NCI-H1417 (cell line): ENCODE measurements around the gene CERS4.
"Not testable (repeated sequence)": the region's sequence is repeated elsewhere in the genome, so short reads cannot be mapped to it uniquely, and the experiment has no call there.

Source experiments
- DNase-seq, 3 experiments: peaks; one replicate each; lab custom pipeline; 2025; lab: John Stamatoyannopoulos, UW

The CERS4 gene

GRCh38 chr19:8243146-8243545 is 34.0 kb downstream of the CERS4 start:
- no peak for DNase-seq

GRCh38 chr19:8244442-8244841 is 35.3 kb downstream of the CERS4 start:
- DNase-seq = no peak

- no peak for DNase-seq
These were observed 37.0 kb downstream of the CERS4 start for GRCh38 chr19:8245869-8246835.

GRCh38 chr19:8247129-8247890 is 38.1 kb downstream of the CERS4 start:
- DNase-seq = not testable (repeated sequence)

- DNase-seq = no peak
These were observed 39.5 kb downstream of the CERS4 start for GRCh38 chr19:8248348-8249328.

- no peak for DNase-seq
These were observed 41.4 kb downstream of the CERS4 start for GRCh38 chr19:8250596-8250995.

- no peak for DNase-seq
These were observed 41.9 kb downstream of the CERS4 start for GRCh38 chr19:8251025-8251472.

- peak; percentile 63 to 87 (median 69) for DNase-seq
These were observed 43.9 kb downstream of the CERS4 start for GRCh38 chr19:8252922-8253589.

GRCh38 chr19:8253678-8254077 is 44.5 kb downstream of the CERS4 start:
- no peak for DNase-seq

- no peak for DNase-seq
These were observed 45.3 kb downstream of the CERS4 start for GRCh38 chr19:8254286-8255001.

GRCh38 chr19:8255426-8256125 is 46.4 kb downstream of the CERS4 start:
- DNase-seq = no peak

- DNase-seq = no peak
These were observed 47.3 kb downstream of the CERS4 start for GRCh38 chr19:8256276-8257051.

- DNase-seq = no peak
These were observed 47.9 kb downstream of the CERS4 start for GRCh38 chr19:8257052-8257443.

- no peak for DNase-seq
These were observed 50.2 kb downstream of the CERS4 start for GRCh38 chr19:8259142-8259921.

- no peak for DNase-seq
These were observed 50.7 kb downstream of the CERS4 start for GRCh38 chr19:8259922-8260247.

- no peak for DNase-seq
These were observed 52.2 kb downstream of the CERS4 start for GRCh38 chr19:8261347-8261746.

- no peak for DNase-seq
These were observed 52.7 kb downstream of the CERS4 start for GRCh38 chr19:8261881-8262280.

GRCh38 chr19:8262431-8262830 is 53.3 kb downstream of the CERS4 start:
- no peak for DNase-seq
